ENCODE measurements around the gene ABCC1. TPM values are rescaled to one million over a fixed set of nuclear protein-coding genes. Genes with fewer than 3 reads are reported as not detected.
"Not testable (repeated sequence)": the region's sequence is repeated elsewhere in the genome, so short reads cannot be mapped to it uniquely, and the experiment has no call there.

Gene ABCC1
- total and polyA plus RNA-seq, 4 donors: 2.9 to 61.9 (median 43.6) TPM

- H3K27me3 ChIP-seq (ENCODE audit: control insufficient read depth in 1 of 2, insufficient read depth in 2 of 2, low read length in 1 of 2); H3K4me1 ChIP-seq (ENCODE audit: control insufficient read depth in 1 of 2, insufficient read depth in 2 of 2, low read length in 2 of 2); H3K9me3 ChIP-seq (ENCODE audit: control insufficient read depth, low read length); H3K4me3 ChIP-seq (ENCODE audit: low read length in 2 of 2); ATAC-seq (ENCODE audit: low FRiP score); H3K36me3 ChIP-seq (ENCODE audit: control insufficient read depth in 1 of 2, insufficient read depth in 2 of 2, low read length in 1 of 2); H3K27ac ChIP-seq (ENCODE audit: low read depth in 1 of 2, low read length in 2 of 2); intact Hi-C loops (cut with DNase I); DNase-seq: not testable (repeated sequence)
- 89 to 90% methylated on average over 5 of the region's 5 CpGs for WGBS, 2 donors
These were observed 212.4 kb downstream of the ABCC1 start for GRCh38 chr16:16161840-16162239.

DNA sequence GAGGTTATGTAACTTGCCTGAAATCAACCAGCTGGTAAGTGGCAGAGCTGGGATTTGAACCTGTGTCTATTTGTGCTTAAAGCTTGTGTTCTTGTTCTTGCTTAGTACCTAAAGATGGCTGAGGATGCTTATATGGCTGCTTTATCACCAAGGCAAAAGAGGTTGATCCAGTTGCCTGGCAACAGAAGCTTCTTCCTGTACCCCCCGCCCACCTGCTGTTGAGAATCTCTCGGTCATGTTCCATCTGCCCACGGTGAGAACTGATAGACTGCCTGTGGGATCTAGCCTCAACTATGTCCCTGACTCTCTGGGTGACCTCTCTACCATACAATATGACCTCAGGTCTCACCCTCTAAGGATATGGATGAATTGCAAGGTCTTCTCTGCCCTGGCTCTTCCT, 213.2 kb downstream of the ABCC1 start:
- no peak overlapping the region for H3K27ac ChIP-seq (ENCODE audit: low read depth in 1 of 2, low read length in 2 of 2)
- H3K9me3 ChIP-seq (ENCODE audit: control insufficient read depth, low read length): peaks cover 2% of the 10 kb centered on the region
- no peak for ATAC-seq (ENCODE audit: low FRiP score)
- 90% methylated on average over 3 of the region's 3 CpGs for WGBS, 2 donors
- H3K4me3 ChIP-seq (ENCODE audit: low read length in 2 of 2): no peak overlapping the region
- intact Hi-C loops (cut with DNase I): no loop called here
- no peaks in the 10 kb centered on the region for H3K4me1 ChIP-seq (ENCODE audit: control insufficient read depth in 1 of 2, insufficient read depth in 2 of 2, low read length in 2 of 2)
- H3K27me3 ChIP-seq (ENCODE audit: control insufficient read depth in 1 of 2, insufficient read depth in 2 of 2, low read length in 1 of 2): no peaks in the 10 kb centered on the region
- no peak for DNase-seq
- no peaks in the 10 kb centered on the region for H3K36me3 ChIP-seq (ENCODE audit: control insufficient read depth in 1 of 2, insufficient read depth in 2 of 2, low read length in 1 of 2)

GRCh38 chr16:16163109-16163508, 213.7 kb downstream of the ABCC1 start:
- H3K4me1 ChIP-seq (ENCODE audit: control insufficient read depth in 1 of 2, insufficient read depth in 2 of 2, low read length in 2 of 2): no peaks in the 10 kb centered on the region
- DNase-seq (no peak), ATAC-seq (ENCODE audit: low FRiP score) (no peak)
- H3K4me3 ChIP-seq (ENCODE audit: low read length in 2 of 2): no peak overlapping the region
- WGBS, 2 donors: 88 to 89% methylated on average over 4 of the region's 4 CpGs
- H3K27ac ChIP-seq (ENCODE audit: low read depth in 1 of 2, low read length in 2 of 2): no peak overlapping the region
- no peaks in the 10 kb centered on the region for H3K27me3 ChIP-seq (ENCODE audit: control insufficient read depth in 1 of 2, insufficient read depth in 2 of 2, low read length in 1 of 2)
- H3K9me3 ChIP-seq (ENCODE audit: control insufficient read depth, low read length): peaks cover 2% of the 10 kb centered on the region
- intact Hi-C loops (cut with DNase I): no loop called here
- H3K36me3 ChIP-seq (ENCODE audit: control insufficient read depth in 1 of 2, insufficient read depth in 2 of 2, low read length in 1 of 2): no peaks in the 10 kb centered on the region

- intact Hi-C loops (cut with DNase I): no loop called here
- ATAC-seq (ENCODE audit: low FRiP score) (no peak), DNase-seq (no peak)
- no peaks in the 10 kb centered on the region for H3K4me1 ChIP-seq (ENCODE audit: control insufficient read depth in 1 of 2, insufficient read depth in 2 of 2, low read length in 2 of 2)
- WGBS, 2 donors: 92 to 95% methylated on average over 5 of the region's 5 CpGs
- no peaks in the 10 kb centered on the region for H3K36me3 ChIP-seq (ENCODE audit: control insufficient read depth in 1 of 2, insufficient read depth in 2 of 2, low read length in 1 of 2)
- no peak overlapping the region for H3K4me3 ChIP-seq (ENCODE audit: low read length in 2 of 2)
- no peaks in the 10 kb centered on the region for H3K27me3 ChIP-seq (ENCODE audit: control insufficient read depth in 1 of 2, insufficient read depth in 2 of 2, low read length in 1 of 2)
- H3K9me3 ChIP-seq (ENCODE audit: control insufficient read depth, low read length): peaks cover 2% of the 10 kb centered on the region
- no peak overlapping the region for H3K27ac ChIP-seq (ENCODE audit: low read depth in 1 of 2, low read length in 2 of 2)
These were observed 214.2 kb downstream of the ABCC1 start for GRCh38 chr16:16163571-16163970.

DNA sequence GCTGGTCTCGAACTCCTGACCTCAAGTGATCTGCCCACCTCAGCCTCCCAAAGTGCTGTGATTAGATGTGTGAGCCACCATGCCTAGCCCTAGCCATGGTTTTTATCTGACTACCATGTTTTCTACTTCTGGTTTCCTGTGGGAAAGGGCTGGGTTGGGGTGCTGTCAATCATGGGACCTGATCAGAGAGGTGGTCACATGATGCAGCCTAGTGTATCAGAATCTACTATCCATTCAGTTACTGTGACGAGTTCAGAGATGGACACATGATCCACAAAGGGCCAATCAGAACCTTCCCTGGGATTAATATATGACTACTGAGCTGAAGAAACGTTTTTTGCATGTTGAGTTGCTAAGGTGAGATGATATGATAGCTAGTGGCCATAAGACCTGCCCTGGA, 214.8 kb downstream of the ABCC1 start:
- intact Hi-C loops (cut with DNase I): no loop called here
- Histone ChIP-seq H3K27ac (ENCODE audit: low read depth in 1 of 2, low read length in 2 of 2) (no peak overlapping the region), H3K36me3 (ENCODE audit: control insufficient read depth in 1 of 2, insufficient read depth in 2 of 2, low read length in 1 of 2) (no peaks in the 10 kb centered on the region), H3K4me3 (ENCODE audit: low read length in 2 of 2) (no peak overlapping the region), H3K27me3 (ENCODE audit: control insufficient read depth in 1 of 2, insufficient read depth in 2 of 2, low read length in 1 of 2) (no peaks in the 10 kb centered on the region), H3K9me3 (ENCODE audit: control insufficient read depth, low read length) (no peaks in the 10 kb centered on the region), H3K4me1 (ENCODE audit: control insufficient read depth in 1 of 2, insufficient read depth in 2 of 2, low read length in 2 of 2) (no peaks in the 10 kb centered on the region)
- no peak for ATAC-seq (ENCODE audit: low FRiP score)
- WGBS, 2 donors: 91 to 92% methylated on average over 3 of the region's 3 CpGs
- DNase-seq: no peak

DNA sequence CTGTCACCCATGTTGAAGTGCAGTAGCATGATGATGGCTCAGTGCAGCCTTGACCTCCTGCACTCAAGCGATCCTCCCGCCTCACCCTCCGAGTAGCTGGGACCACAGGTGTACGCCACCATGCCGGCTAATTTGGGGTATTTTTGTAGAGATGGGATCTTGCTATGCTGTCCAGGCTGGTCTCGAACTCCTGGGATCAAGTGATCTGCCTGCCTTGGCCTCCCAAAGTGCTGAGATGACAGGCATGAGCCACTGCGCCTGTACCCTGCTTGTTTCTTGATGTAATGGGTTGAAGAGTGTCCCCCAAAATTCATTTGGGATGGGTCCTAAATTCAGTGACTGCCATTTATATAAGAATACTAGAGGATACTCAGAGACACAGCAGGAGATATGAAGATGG, 216.7 kb downstream of the ABCC1 start:
- Histone ChIP-seq H3K27ac (ENCODE audit: low read depth in 1 of 2, low read length in 2 of 2) (no peak overlapping the region), H3K4me3 (ENCODE audit: low read length in 2 of 2) (no peak overlapping the region), H3K9me3 (ENCODE audit: control insufficient read depth, low read length) (no peaks in the 10 kb centered on the region), H3K36me3 (ENCODE audit: control insufficient read depth in 1 of 2, insufficient read depth in 2 of 2, low read length in 1 of 2) (no peaks in the 10 kb centered on the region), H3K4me1 (ENCODE audit: control insufficient read depth in 1 of 2, insufficient read depth in 2 of 2, low read length in 2 of 2) (no peaks in the 10 kb centered on the region), H3K27me3 (ENCODE audit: control insufficient read depth in 1 of 2, insufficient read depth in 2 of 2, low read length in 1 of 2) (no peaks in the 10 kb centered on the region)
- ATAC-seq (ENCODE audit: low FRiP score) (no peak), DNase-seq (no peak)
- WGBS, 2 donors: 84% methylated on average over 7 of the region's 7 CpGs
- intact Hi-C loops (cut with DNase I): no loop called here

DNA sequence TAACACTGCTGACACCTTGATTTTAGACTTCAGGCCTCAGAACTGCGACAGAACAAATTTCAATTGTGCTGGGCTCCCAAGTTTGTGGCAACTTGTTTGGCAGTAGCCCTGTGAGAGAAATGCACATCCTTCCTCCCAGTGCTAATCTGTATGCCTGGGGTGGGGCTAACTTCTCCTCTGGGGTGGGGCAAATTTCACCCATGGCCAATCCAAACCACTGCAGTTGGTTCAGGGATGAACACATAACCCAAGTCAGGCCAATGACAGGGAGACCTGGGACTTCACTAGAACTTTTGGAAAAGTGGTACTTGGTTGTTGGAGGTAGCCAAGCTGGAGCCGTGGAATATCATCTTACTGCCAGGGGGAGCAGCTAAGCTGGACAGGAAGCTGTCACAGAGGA, 217.5 kb downstream of the ABCC1 start:
- 43 to 48% methylated on average over 2 of the region's 2 CpGs for WGBS, 2 donors
- no peak overlapping the region for H3K27ac ChIP-seq (ENCODE audit: low read depth in 1 of 2, low read length in 2 of 2)
- H3K4me1 ChIP-seq (ENCODE audit: control insufficient read depth in 1 of 2, insufficient read depth in 2 of 2, low read length in 2 of 2): no peaks in the 10 kb centered on the region
- intact Hi-C loops (cut with DNase I): no loop called here
- DNase-seq (no peak), ATAC-seq (ENCODE audit: low FRiP score) (no peak)
- H3K36me3 ChIP-seq (ENCODE audit: control insufficient read depth in 1 of 2, insufficient read depth in 2 of 2, low read length in 1 of 2): no peaks in the 10 kb centered on the region
- H3K27me3 ChIP-seq (ENCODE audit: control insufficient read depth in 1 of 2, insufficient read depth in 2 of 2, low read length in 1 of 2): no peaks in the 10 kb centered on the region
- H3K9me3 ChIP-seq (ENCODE audit: control insufficient read depth, low read length): no peaks in the 10 kb centered on the region
- H3K4me3 ChIP-seq (ENCODE audit: low read length in 2 of 2): no peak overlapping the region

GRCh38 chr16:16167927-16168326, 218.5 kb downstream of the ABCC1 start:
- ATAC-seq (ENCODE audit: low FRiP score) (no peak), DNase-seq (no peak)
- Histone ChIP-seq H3K4me1 (ENCODE audit: control insufficient read depth in 1 of 2, insufficient read depth in 2 of 2, low read length in 2 of 2) (no peaks in the 10 kb centered on the region), H3K27me3 (ENCODE audit: control insufficient read depth in 1 of 2, insufficient read depth in 2 of 2, low read length in 1 of 2) (no peaks in the 10 kb centered on the region), H3K27ac (ENCODE audit: low read depth in 1 of 2, low read length in 2 of 2) (no peak overlapping the region), H3K4me3 (ENCODE audit: low read length in 2 of 2) (no peak overlapping the region), H3K9me3 (ENCODE audit: control insufficient read depth, low read length) (no peaks in the 10 kb centered on the region), H3K36me3 (ENCODE audit: control insufficient read depth in 1 of 2, insufficient read depth in 2 of 2, low read length in 1 of 2) (no peaks in the 10 kb centered on the region)
- WGBS, 2 donors: 85 to 86% methylated on average over 11 of the region's 11 CpGs
- intact Hi-C loops (cut with DNase I): no loop called here

DNA sequence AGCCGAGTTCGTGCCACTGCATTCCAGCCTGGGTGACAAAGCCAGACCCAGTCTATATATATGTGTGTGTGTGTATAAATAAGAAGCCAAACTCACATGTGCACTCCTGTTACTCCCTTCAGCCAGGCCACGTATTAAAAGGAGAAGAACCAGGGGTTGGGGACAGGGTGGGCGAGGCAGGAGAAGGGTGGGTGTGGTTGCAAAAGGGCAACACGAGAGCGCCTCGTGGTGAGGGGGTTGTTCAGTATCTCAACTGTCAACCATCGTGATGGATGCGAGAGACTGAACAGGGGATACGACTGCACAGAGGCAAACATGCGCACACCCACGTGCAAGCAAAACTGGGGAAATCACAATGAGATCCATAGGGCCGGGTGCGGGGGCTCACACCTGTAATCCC, 219.0 kb downstream of the ABCC1 start:
- intact Hi-C loops (cut with DNase I): no loop called here
- no peaks in the 10 kb centered on the region for H3K36me3 ChIP-seq (ENCODE audit: control insufficient read depth in 1 of 2, insufficient read depth in 2 of 2, low read length in 1 of 2)
- H3K27ac ChIP-seq (ENCODE audit: low read depth in 1 of 2, low read length in 2 of 2): no peak overlapping the region
- H3K9me3 ChIP-seq (ENCODE audit: control insufficient read depth, low read length): no peaks in the 10 kb centered on the region
- no peaks in the 10 kb centered on the region for H3K4me1 ChIP-seq (ENCODE audit: control insufficient read depth in 1 of 2, insufficient read depth in 2 of 2, low read length in 2 of 2)
- 90 to 91% methylated on average over 14 of the region's 14 CpGs for WGBS, 2 donors
- DNase-seq: no peak
- no peak for ATAC-seq (ENCODE audit: low FRiP score)
- H3K27me3 ChIP-seq (ENCODE audit: control insufficient read depth in 1 of 2, insufficient read depth in 2 of 2, low read length in 1 of 2): no peaks in the 10 kb centered on the region
- no peak overlapping the region for H3K4me3 ChIP-seq (ENCODE audit: low read length in 2 of 2)

Data from aorta (tissue), 5 donors.